HepG2 (cell line): ENCODE measurements around the gene UBE2S. TPM values are rescaled to one million over a fixed set of nuclear protein-coding genes. Genes with fewer than 3 reads are reported as not detected.

Source experiments
- AHR ChIP-seq: IDR thresholded peaks from 2 replicates; pipeline ENCODE4 v1.6.1; 2018; ENCODE audit warnings: missing genetic modification reagents, missing compliant biosample characterization
- HNRNPH1 ChIP-seq: fragments of 200-400 bp; formaldehyde crosslinking; optimal IDR thresholded peaks from 2 replicates; pipeline ENCODE3; 2017; ENCODE audit warnings: mild to moderate bottlenecking, low read depth, low read length
- HNRNPLL ChIP-seq: fragments of 200-400 bp; formaldehyde crosslinking; IDR thresholded peaks from 2 replicates; pipeline ENCODE4 v1.6.1; 2017; ENCODE audit warnings: mild to moderate bottlenecking, low read depth, low read length; ENCODE audit not compliant: poor library complexity, severe bottlenecking
- LCORL ChIP-seq, 2 experiments: fragments of 450-650 bp in 1 of 2; sonication (generic) in 1 of 2; formaldehyde crosslinking in 1 of 2; IDR thresholded peaks; 2 replicates each; pipeline versions ENCODE4 v1.5.0 to v1.6.1; 2017 to 2020; ENCODE audit warnings: antibody characterized with exemption in 1 of 2, missing genetic modification reagents in 1 of 2
- MXD4 ChIP-seq: IDR thresholded peaks from 2 replicates; pipeline ENCODE4 v1.6.1; 2016; ENCODE audit warnings: mild to moderate bottlenecking, missing biosample characterization, missing genetic modification reagents
- PATZ1 ChIP-seq: sonication (generic); formaldehyde crosslinking; IDR thresholded peaks from 2 replicates; pipeline ENCODE4 v1.4.0; 2020; ENCODE audit warnings: missing genetic modification reagents
- PHB2 ChIP-seq: fragments of 450-650 bp; IDR thresholded peaks from 2 replicates; pipeline ENCODE4 v1.6.1; 2018; ENCODE audit not compliant: partially characterized antibody
- POLR2G ChIP-seq: fragments of 200-400 bp; formaldehyde crosslinking; IDR thresholded peaks from 2 replicates; pipeline ENCODE4 v1.6.1; 2018; ENCODE audit warnings: mild to moderate bottlenecking, low read depth, low read length, moderate library complexity
- RFX1 ChIP-seq: fragments of 450-650 bp; IDR thresholded peaks from 2 replicates; pipeline ENCODE4 v1.6.1; 2017
- RFXANK ChIP-seq: IDR thresholded peaks from 2 replicates; pipeline ENCODE4 v1.6.1; 2016
- SP4 ChIP-seq: sonication (generic); formaldehyde crosslinking; IDR thresholded peaks from 2 replicates; pipeline ENCODE4 v1.8.1; 2023; ENCODE audit warnings: mild to moderate bottlenecking, missing genetic modification reagents
- ZKSCAN5 ChIP-seq: sonication (generic); formaldehyde crosslinking; IDR thresholded peaks from 2 replicates; pipeline ENCODE4 v1.5.1; 2020; ENCODE audit warnings: mild to moderate bottlenecking, missing genetic modification reagents
- polyA plus RNA-seq, 8 experiments: library from polyadenylated mRNA; depleted of rRNA in 3 of 8; stranded (reverse) in 7 of 8; unstranded in 1 of 8; fragments of >200 nt; fragmentation: Illumina TruSeq in 4 of 8; extraction: Trizol in 4 of 8; gene quantifications; 2 replicates each; pipeline versions ENCODE4 v1.2.1 to v1.2.3, GENCODE V29; 2011 to 2016; ENCODE audit warnings: low read depth in 4 of 8, missing spikeins in 1 of 8, mixed read lengths in 1 of 8; ENCODE audit not compliant: insufficient read depth in 1 of 8
- total RNA-seq, 5 experiments: library from RNA; depleted of rRNA; stranded (reverse); fragments of >200 nt; fragmentation: Illumina TruSeq; extraction: Trizol; gene quantifications; 2 replicates each; pipeline ENCODE4 v1.2.3, GENCODE V29; 2016; ENCODE audit warnings: low read depth in 1 of 5
- TF ChIP-seq, protein P1 (sequence below), 2 experiments: sonication (generic) in 1 of 2; formaldehyde crosslinking in 1 of 2; IDR thresholded peaks; 2 replicates each; pipeline versions ENCODE4 v1.5.1 to v1.6.1; 2011 to 2020; ENCODE audit warnings: borderline replicate concordance in 1 of 2, low read depth in 1 of 2, low read length in 1 of 2, mild to moderate bottlenecking in 1 of 2, missing genetic modification reagents in 1 of 2, moderate library complexity in 1 of 2
- TF ChIP-seq, protein P2 (sequence below): sonication (generic); formaldehyde crosslinking; IDR thresholded peaks from 2 replicates; pipeline ENCODE4 v1.4.0; 2020; ENCODE audit warnings: missing genetic modification reagents
- TF ChIP-seq, protein P3 (sequence below): sonication (generic); formaldehyde crosslinking; IDR thresholded peaks from 2 replicates; pipeline ENCODE4 v1.5.1; 2020; ENCODE audit warnings: mild to moderate bottlenecking, missing genetic modification reagents, borderline replicate concordance

Gene UBE2S
- total and polyA plus RNA-seq, 2 of the 13 experiments (the other 11 are each of a cell fraction or from before 2014, with no cell fraction given): 32.2 to 39.3 TPM

GRCh38 chr19:55373993-55374757 is 33.4 kb downstream of the UBE2S start (continued):
- TF ChIP-seq, protein P1, sequence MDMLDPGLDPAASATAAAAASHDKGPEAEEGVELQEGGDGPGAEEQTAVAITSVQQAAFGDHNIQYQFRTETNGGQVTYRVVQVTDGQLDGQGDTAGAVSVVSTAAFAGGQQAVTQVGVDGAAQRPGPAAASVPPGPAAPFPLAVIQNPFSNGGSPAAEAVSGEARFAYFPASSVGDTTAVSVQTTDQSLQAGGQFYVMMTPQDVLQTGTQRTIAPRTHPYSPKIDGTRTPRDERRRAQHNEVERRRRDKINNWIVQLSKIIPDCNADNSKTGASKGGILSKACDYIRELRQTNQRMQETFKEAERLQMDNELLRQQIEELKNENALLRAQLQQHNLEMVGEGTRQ (IDR thresholded peaks at IDR 0.05; ENCODE audit: low read depth, low read length): no peak
- TF ChIP-seq, protein P1 (CRISPR knock-in tag; IDR thresholded peaks at IDR 0.05; ENCODE audit: borderline replicate concordance): no peak
- TF ChIP-seq POLR2G (no peak), MXD4 (CRISPR knock-in tag) (no peak), RFX1 (no peak), ZKSCAN5 (CRISPR knock-in tag) (no peak), LCORL (IDR thresholded peaks at IDR 0.05) (no peak), LCORL (CRISPR knock-in tag; IDR thresholded peaks at IDR 0.05) (peak; percentile 44; the same call in 1 of the 2 replicates), PHB2 (no peak), RFXANK (CRISPR knock-in tag) (no peak), HNRNPLL (peak; percentile 27), PATZ1 (CRISPR knock-in tag) (peak; percentile 93), HNRNPH1 (no peak), AHR (CRISPR knock-in tag) (no peak), SP4 (CRISPR knock-in tag) (no peak)
- TF ChIP-seq, protein P2, sequence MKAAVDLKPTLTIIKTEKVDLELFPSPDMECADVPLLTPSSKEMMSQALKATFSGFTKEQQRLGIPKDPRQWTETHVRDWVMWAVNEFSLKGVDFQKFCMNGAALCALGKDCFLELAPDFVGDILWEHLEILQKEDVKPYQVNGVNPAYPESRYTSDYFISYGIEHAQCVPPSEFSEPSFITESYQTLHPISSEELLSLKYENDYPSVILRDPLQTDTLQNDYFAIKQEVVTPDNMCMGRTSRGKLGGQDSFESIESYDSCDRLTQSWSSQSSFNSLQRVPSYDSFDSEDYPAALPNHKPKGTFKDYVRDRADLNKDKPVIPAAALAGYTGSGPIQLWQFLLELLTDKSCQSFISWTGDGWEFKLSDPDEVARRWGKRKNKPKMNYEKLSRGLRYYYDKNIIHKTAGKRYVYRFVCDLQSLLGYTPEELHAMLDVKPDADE (CRISPR knock-in tag): no peak
- TF ChIP-seq, protein P3, sequence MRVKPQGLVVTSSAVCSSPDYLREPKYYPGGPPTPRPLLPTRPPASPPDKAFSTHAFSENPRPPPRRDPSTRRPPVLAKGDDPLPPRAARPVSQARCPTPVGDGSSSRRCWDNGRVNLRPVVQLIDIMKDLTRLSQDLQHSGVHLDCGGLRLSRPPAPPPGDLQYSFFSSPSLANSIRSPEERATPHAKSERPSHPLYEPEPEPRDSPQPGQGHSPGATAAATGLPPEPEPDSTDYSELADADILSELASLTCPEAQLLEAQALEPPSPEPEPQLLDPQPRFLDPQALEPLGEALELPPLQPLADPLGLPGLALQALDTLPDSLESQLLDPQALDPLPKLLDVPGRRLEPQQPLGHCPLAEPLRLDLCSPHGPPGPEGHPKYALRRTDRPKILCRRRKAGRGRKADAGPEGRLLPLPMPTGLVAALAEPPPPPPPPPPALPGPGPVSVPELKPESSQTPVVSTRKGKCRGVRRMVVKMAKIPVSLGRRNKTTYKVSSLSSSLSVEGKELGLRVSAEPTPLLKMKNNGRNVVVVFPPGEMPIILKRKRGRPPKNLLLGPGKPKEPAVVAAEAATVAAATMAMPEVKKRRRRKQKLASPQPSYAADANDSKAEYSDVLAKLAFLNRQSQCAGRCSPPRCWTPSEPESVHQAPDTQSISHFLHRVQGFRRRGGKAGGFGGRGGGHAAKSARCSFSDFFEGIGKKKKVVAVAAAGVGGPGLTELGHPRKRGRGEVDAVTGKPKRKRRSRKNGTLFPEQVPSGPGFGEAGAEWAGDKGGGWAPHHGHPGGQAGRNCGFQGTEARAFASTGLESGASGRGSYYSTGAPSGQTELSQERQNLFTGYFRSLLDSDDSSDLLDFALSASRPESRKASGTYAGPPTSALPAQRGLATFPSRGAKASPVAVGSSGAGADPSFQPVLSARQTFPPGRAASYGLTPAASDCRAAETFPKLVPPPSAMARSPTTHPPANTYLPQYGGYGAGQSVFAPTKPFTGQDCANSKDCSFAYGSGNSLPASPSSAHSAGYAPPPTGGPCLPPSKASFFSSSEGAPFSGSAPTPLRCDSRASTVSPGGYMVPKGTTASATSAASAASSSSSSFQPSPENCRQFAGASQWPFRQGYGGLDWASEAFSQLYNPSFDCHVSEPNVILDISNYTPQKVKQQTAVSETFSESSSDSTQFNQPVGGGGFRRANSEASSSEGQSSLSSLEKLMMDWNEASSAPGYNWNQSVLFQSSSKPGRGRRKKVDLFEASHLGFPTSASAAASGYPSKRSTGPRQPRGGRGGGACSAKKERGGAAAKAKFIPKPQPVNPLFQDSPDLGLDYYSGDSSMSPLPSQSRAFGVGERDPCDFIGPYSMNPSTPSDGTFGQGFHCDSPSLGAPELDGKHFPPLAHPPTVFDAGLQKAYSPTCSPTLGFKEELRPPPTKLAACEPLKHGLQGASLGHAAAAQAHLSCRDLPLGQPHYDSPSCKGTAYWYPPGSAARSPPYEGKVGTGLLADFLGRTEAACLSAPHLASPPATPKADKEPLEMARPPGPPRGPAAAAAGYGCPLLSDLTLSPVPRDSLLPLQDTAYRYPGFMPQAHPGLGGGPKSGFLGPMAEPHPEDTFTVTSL (CRISPR knock-in tag): no peak
